Body of pancreas (tissue), 4 donors: ENCODE results near the gene PCDHGA3.

ENCODE experiments used
- CTCF ChIP-seq, 7 experiments: fragments of 450-650 bp in 4 of 7; fragments of 200-600 bp in 3 of 7; sonication (generic) in 3 of 7; IDR thresholded peaks; one replicate each; pipeline ENCODE4 v1.5.1; 2016 to 2019; ENCODE audit warnings: antibody characterized with exemption in 7 of 7
- POLR2A ChIP-seq, 3 donors: fragments of 450-650 bp; IDR thresholded peaks; one replicate each; pipeline ENCODE4 v1.6.1; 2016; ENCODE audit warnings: antibody characterized with exemption in 3 of 3, mild to moderate bottlenecking in 2 of 3

GRCh38 chr5:141356950-141357349 is 13.3 kb downstream of the PCDHGA3 start:
- TF ChIP-seq CTCF (IDR thresholded peaks at IDR 0.05) (no peak), POLR2A (IDR thresholded peaks at IDR 0.05) (no peak)
